Lower lobe of right lung (tissue), 2 donors: Measurements from ENCODE around the gene METRN. TPM values are rescaled to one million over a fixed set of nuclear protein-coding genes. Genes with fewer than 3 reads are reported as not detected.
"Not testable (repeated sequence)": the region's sequence is repeated elsewhere in the genome, so short reads cannot be mapped to it uniquely, and the experiment has no call there.

Source experiments
- ATAC-seq, 2 donors: fragments of 200-7000 bp; cut with Tn5 transposase; one replicate each; pipeline ENCODE4 v1.9.1; 2020 to 2022; ENCODE audit warnings: mild to moderate bottlenecking in 2 of 2, moderate library complexity in 2 of 2
- DNase-seq: peaks from one replicate; pipeline ENCODE4 v3.0.0-alpha.2; 2020
- H3K27ac ChIP-seq: fragments of 200-600 bp; one replicate; pipeline ENCODE4 v1.8.0; 2022
- H3K27me3 ChIP-seq: fragments of 200-600 bp; one replicate; pipeline ENCODE4 v1.8.0; 2022; ENCODE audit warnings: low read depth
- H3K36me3 ChIP-seq: fragments of 200-600 bp; one replicate; pipeline ENCODE4 v1.8.0; 2022; ENCODE audit warnings: mild to moderate bottlenecking
- H3K4me1 ChIP-seq: fragments of 200-600 bp; one replicate; pipeline ENCODE4 v1.8.0; 2022
- H3K4me3 ChIP-seq: fragments of 200-600 bp; one replicate; pipeline ENCODE4 v1.8.0; 2022; ENCODE audit warnings: mild to moderate bottlenecking
- H3K9me3 ChIP-seq: fragments of 200-600 bp; one replicate; pipeline ENCODE4 v1.8.0; 2022
- CTCF ChIP-seq: fragments of 200-600 bp; IDR thresholded peaks from one replicate; pipeline ENCODE4 v1.8.0; 2022; ENCODE audit warnings: antibody characterized with exemption, mild to moderate bottlenecking
- intact Hi-C: fragments of 100-400 bp; cut with DNase I; formaldehyde crosslinking; loops from one replicate; pipeline ENCODE4 v1.11.0; 2022
- total RNA-seq: library from RNA; stranded (reverse); fragmentation: NEBNext Ultra II Directional; extraction: Animal tissue kit (Norgen Biotek cat#: 25700); gene quantifications from one replicate; pipeline ENCODE4 v1.2.1, GENCODE V29; 2021
- donor health status: DM: no; HTN: yes; CAD: no; lungs with severe emphysema.

The METRN gene
- total RNA-seq, 1 donor from 2014 or later, result 35.9 TPM

GRCh38 chr16:712740-713250, 2.1 kb upstream of the METRN start:
- H3K4me3 ChIP-seq, ATAC-seq, intact Hi-C loops, H3K9me3 ChIP-seq, DNase-seq, H3K36me3 ChIP-seq, H3K27ac ChIP-seq: not testable (repeated sequence)
- peak; percentile 39 for TF ChIP-seq CTCF
- Histone ChIP-seq H3K4me1 (peaks cover 18% of the 10 kb centered on the region), H3K27me3 (peaks cover 50% of the 10 kb centered on the region)

GRCh38 chr16:714079-714478, 839 bp upstream of the METRN start:
- Histone ChIP-seq H3K4me3 (peak overlapping the region; percentile 34), H3K9me3 (no peaks in the 10 kb centered on the region), H3K4me1 (peaks cover 18% of the 10 kb centered on the region), H3K36me3 (no peaks in the 10 kb centered on the region), H3K27me3 (peaks cover 37% of the 10 kb centered on the region), H3K27ac (no peak overlapping the region)
- DNase-seq (no peak), ATAC-seq (no peak)
- TF ChIP-seq CTCF, result no peak
- intact Hi-C loops, result no loop called here

DNA sequence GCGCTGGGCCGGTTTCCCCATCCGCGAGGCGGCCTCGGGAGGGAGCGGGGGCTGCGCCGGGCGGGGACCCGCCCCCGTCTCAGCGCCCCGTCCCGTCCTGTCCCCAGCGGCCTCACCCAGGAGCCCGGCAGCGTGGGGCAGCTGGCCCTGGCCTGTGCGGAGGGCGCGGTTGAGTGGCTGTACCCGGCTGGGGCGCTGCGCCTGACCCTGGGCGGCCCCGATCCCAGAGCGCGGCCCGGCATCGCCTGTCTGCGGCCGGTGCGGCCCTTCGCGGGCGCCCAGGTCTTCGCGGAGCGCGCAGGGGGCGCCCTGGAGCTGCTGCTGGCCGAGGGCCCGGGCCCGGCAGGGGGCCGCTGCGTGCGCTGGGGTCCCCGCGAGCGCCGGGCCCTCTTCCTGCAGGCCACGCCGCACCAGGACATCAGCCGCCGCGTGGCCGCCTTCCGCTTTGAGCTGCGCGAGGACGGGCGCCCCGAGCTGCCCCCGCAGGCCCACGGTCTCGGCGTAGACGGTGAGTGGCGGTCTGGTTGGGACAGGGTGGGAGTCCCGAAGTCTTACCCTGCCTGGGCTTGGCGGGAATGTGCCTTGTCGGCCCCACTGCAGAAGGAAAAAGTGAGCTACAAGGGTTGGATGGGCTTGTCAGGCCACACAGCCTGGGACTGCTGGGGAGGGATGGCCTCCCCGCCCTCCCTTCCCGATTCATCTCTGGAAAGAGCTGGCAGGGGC, 720 bp downstream of the METRN start:
- ATAC-seq, result peak in 1 of 2 donors; percentile 5
- Histone ChIP-seq H3K27me3 (peaks cover 22% of the 10 kb centered on the region), H3K27ac (peak overlapping the region; percentile 36), H3K4me3 (peak overlapping the region; percentile 77), H3K9me3 (no peaks in the 10 kb centered on the region), H3K36me3 (no peaks in the 10 kb centered on the region), H3K4me1 (peaks cover 32% of the 10 kb centered on the region)
- intact Hi-C loops, result no loop called here
- no peak for DNase-seq
- no peak for TF ChIP-seq CTCF

- Histone ChIP-seq H3K4me3 (peak overlapping the region; percentile 77), H3K36me3 (no peaks in the 10 kb centered on the region), H3K4me1 (peaks cover 33% of the 10 kb centered on the region), H3K27ac (no peak overlapping the region), H3K9me3 (no peaks in the 10 kb centered on the region), H3K27me3 (peaks cover 16% of the 10 kb centered on the region)
- no peak for ATAC-seq
- intact Hi-C loops, result no loop called here
- no peak for DNase-seq
- TF ChIP-seq CTCF, result no peak
Observed at GRCh38 chr16:716200-716568, 1.3 kb downstream of the METRN start.

- no peak overlapping the region for H3K27ac ChIP-seq
- TF ChIP-seq CTCF, result no peak
- H3K4me1 ChIP-seq, result peaks cover 38% of the 10 kb centered on the region
Observed at GRCh38 chr16:716768-717325, 1.9 kb downstream of the METRN start.

More at GRCh38 chr16:716768-717325, 1.9 kb downstream of the METRN start:
- Histone ChIP-seq H3K36me3 (no peaks in the 10 kb centered on the region), H3K4me3 (no peak overlapping the region), H3K27me3 (peaks cover 10% of the 10 kb centered on the region), H3K9me3 (no peaks in the 10 kb centered on the region)
- intact Hi-C loops, result no loop called here
- no peak for DNase-seq
- ATAC-seq, result no peak
